Breast epithelium (tissue), 3 donors: ENCODE data around the gene SSH2.

Source experiments
- POLR2A ChIP-seq: fragments of 450-650 bp; IDR thresholded peaks from one replicate; pipeline ENCODE4 v1.6.1; 2016; ENCODE audit warnings: antibody characterized with exemption, mild to moderate bottlenecking, moderate library complexity
- POLR2AphosphoS5 ChIP-seq, 3 donors: sonication (generic); formaldehyde crosslinking; IDR thresholded peaks; one replicate each; pipeline ENCODE4 v1.6.1; 2017; ENCODE audit warnings: antibody characterized with exemption in 3 of 3
- TF ChIP-seq, protein P1 (sequence below), 3 donors: fragments of 450-650 bp; IDR thresholded peaks; one replicate each; pipeline ENCODE4 v1.5.1; 2016 to 2017; ENCODE audit warnings: antibody characterized with exemption in 3 of 3, mild to moderate bottlenecking in 3 of 3, moderate library complexity in 3 of 3

DNA sequence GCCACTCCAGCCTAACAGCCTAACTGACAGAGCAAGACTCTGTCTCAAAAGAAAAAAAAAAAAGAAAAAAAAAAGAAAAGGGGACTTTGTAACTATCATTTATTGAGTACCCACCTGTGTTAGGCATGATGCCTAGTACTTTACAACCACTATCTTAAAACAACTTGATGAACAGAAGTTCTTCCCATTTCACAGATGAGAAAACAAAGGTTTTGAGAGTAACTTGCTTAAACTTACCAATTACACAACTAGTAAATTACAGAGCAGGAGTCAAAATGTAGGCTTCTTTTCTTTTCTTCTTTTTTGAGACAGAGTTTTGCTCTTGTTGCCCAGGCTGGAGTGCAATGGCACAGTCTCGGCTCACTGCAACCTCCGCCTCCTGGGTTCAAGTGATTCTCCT lies 210.6 kb downstream of the SSH2 start:
- TF ChIP-seq, protein P1, sequence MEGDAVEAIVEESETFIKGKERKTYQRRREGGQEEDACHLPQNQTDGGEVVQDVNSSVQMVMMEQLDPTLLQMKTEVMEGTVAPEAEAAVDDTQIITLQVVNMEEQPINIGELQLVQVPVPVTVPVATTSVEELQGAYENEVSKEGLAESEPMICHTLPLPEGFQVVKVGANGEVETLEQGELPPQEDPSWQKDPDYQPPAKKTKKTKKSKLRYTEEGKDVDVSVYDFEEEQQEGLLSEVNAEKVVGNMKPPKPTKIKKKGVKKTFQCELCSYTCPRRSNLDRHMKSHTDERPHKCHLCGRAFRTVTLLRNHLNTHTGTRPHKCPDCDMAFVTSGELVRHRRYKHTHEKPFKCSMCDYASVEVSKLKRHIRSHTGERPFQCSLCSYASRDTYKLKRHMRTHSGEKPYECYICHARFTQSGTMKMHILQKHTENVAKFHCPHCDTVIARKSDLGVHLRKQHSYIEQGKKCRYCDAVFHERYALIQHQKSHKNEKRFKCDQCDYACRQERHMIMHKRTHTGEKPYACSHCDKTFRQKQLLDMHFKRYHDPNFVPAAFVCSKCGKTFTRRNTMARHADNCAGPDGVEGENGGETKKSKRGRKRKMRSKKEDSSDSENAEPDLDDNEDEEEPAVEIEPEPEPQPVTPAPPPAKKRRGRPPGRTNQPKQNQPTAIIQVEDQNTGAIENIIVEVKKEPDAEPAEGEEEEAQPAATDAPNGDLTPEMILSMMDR (IDR thresholded peaks at IDR 0.05): no peak
- no peak for TF ChIP-seq POLR2A
- no peak for TF ChIP-seq POLR2AphosphoS5 (IDR thresholded peaks at IDR 0.05)
